DLD1 (cell line): Measurements from ENCODE around the gene CEP57L1.

Experiments used
- in situ Hi-C: cut with HindIII; loops from 2 replicates; pipeline ENCODE4 v1.10.0; 2017; ENCODE audit warnings: low sequenced_read_pairs

Gene CEP57L1

GRCh38 chr6:109095036-109095834 is at the start of gene CEP57L1:
TSS of gene CEP57L1 (plus strand) at chr6:109095507. CDS start at chr6:109145222, 49,715 bp downstream.
- in situ Hi-C loops = loop anchor here (25.0 kb wide), 1 partner anchor 558 kb away; no protein-coding TSS in a partner anchor

DNA sequence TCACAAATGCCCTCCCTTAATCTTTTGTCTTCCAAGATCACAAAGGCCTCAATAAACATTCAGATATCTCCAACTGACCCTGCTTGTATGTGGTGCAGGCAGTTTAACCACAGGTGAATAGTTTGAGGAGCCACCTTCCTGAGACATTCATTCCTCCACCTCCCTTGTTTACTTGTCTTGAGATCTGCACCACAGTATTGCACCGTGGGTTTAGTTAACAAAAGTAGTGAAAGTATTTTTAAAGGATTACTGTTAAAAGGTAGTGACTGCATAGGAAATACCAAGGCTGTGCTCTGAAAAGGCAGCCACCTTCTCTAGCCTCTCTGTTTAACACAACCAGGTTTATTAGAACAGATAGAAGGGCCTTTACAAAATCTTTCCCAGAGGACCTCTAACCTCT is 47.1 kb upstream of the CEP57L1 start:
- in situ Hi-C loops = no loop called here

DNA sequence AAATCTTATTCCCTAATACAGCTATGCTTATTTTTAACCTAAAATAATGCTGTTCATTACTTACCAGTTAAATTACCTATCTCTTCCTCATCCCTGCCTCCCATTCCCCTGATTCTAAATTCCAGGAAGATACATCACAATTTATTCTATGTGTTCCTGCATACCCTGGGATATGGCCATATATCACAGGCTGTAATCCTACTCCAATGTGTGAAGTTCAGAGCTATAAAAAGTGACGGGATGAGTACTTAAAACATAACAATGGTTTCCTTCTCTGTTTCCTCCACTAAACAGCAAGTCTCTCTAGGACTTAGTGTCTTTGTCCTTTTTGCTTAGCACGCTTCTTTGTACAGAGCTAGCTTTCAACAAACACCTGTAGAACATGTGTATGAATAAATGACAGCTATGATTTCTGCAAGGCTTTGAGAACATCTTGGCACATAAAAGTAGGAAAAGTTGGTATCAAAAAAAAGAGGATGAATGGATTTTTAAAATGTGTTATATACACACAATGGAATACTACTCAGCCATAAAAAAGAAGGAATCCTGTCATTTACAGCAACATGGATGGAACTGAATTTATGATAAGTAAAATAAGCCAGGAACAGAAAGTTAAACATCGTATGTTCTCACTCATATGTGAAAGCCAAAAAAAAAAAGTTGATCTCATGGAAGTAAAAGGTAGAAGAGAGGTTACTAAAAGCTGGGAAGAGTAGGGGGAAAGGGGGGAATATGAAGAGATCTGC is 46.5 kb upstream of the CEP57L1 start:
- in situ Hi-C loops = no loop called here

DNA sequence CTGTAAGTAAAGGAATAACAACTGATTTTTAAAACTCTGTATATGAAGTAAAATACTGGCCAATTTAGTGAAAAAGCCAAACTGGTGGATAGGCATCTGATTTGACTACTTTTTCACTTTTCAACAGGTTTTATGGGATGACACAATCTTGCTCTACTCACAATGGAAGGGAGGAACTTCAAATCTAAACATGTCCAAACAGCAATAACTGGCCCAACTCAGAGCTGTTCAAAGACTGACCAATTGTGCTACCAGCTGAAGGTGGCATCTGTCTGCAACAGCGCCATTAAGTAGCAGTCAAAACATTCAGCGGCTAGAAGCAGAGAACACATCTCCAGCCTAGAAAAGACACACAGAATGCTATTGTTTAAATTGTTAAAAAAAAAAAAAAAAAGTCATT is 45.3 kb upstream of the CEP57L1 start:
- in situ Hi-C loops = no loop called here

DNA sequence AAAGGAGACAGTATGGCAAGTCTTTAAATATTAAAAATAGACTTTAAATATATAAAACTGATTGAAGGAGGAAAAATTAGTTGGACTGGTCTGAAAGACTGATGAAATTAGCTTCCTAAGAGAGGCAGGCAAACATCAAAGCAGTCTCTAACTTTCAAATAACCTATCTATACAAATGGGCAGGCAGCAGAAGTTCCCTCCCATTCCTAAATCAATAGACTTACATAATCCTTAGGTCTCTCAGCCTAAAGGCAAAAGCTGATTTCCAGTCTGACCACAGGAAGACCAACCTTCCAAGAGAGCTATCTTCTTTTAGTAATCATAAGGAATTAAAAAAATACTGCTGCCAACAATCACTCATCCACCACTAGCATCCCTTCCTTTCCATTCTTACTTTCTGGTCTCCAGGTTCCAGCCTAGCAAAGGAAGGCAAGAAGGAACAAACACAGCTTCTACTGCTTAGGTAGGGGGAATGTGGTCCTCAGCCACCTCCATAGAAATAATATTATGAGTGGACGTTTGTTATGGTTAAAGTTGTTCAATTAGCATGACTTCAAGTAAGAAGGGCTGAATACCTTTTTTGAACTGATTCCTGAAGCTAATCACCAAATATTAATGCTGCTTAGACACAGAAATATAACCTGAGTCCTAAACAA is 44.7 kb upstream of the CEP57L1 start:
- in situ Hi-C loops = no loop called here

DNA sequence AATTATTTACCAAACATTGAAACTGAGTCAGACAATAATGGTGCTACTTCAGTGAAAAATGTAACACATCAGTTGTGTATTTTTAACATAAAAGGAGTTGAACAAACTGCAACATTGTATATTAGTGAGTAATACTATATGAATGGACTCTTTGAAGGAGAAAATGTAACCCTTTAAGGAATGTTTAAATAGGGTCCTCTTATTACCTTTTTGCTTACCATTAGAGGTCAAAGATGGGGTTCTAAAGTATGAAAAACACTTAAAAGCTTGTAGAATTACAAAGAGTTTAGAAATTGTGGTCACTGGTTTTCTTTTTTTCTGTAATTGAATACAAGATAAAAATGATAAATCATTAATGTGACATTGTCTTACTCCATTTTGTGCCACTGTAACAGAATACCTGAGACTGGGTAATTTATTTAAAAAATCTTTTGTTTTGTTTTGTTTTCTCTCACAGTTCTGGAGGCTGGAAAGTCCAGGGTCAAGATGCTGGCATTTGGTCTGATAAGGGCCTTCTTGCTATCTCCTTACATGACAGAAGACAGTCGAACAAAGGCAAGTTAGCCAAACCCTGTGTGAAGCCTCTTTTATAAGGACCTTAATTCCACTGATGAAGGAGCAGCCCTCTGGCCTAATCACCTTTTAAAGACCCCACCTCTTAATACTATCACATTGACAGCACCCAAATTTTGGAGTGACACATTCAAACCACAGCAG is 43.8 kb upstream of the CEP57L1 start:
- in situ Hi-C loops = no loop called here

- in situ Hi-C loops = no loop called here
Measured at GRCh38 chr6:109052018-109052651, 43.2 kb upstream of the CEP57L1 start.

DNA sequence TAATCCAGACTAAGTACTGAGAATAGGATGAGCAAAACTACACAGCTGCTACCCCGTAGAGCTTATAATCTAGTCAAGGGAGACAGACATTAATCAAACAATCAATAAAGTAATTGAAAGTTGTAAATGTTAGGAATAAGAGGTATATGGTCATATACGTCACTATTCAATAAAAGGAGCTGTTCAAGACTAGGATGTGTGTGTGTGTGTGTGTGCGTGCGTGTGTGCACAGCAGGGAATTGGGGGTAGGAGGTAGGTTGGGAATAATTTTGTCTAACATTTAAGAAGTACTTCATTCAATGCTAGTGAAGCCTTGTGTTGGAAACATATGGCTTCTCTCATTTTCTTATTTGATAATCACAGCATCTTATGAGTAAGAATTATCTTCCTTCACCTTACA is 42.5 kb upstream of the CEP57L1 start:
- in situ Hi-C loops = no loop called here

- in situ Hi-C loops = no loop called here
Measured at GRCh38 chr6:109053336-109053735, 42.0 kb upstream of the CEP57L1 start.

GRCh38 chr6:109055771-109056235 is 39.5 kb upstream of the CEP57L1 start:
- in situ Hi-C loops = no loop called here

DNA sequence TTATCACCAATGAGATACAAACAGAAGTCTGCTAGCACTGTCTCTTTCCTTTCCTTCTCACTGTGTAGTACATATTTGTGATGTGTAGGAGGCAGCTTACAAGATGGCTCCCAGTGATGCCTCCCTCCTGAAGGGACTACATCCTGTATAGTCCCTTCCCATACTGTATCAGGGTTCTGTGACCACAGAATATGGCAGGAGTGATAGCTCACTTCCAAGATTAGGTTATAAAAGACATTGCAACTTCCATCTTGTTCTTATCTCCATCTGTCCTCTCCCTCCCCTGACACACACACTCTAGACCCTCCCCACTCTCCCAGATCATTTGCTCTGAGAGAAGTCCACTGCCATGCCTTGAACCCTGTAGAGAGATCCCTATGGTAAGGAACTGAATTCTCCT is 38.6 kb upstream of the CEP57L1 start:
- in situ Hi-C loops = no loop called here

DNA sequence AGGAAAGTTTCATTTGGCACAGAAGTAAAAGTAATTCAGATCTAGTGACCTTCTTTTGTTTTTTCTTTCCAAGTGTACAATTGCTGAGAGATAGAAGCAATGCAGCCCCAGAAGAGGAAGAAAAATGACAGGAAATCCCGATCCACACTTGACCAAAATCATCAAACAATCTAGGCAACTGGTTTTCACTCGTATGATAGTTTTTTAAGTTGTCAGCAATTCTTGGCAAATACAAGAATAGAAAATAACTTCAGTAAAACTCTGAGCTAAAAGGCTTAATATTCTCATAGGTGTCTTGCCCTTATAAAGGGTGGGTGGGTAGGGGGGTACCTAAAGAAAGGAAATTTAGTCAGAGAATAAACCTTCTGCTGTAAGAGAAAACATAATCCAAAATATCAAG is 36.7 kb upstream of the CEP57L1 start:
- in situ Hi-C loops = no loop called here

DNA sequence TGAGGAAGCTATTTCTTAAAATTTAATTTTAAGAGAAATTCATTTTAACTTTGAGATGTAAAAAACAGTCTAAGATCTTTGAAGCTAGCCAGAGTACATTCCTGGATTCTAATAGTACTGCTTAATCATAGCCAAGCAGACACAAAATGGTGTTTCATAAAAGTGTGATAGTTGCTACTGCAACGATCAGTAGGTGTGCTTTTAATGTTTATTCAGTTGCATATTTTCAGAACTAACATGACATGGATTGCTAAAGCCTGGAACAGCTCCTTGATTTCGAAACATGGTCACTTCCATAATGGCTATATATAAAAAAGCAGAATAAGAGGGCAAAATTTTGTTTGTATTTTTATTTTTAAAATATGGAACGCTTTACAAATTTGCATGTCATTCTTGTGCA is 36.2 kb upstream of the CEP57L1 start:
- in situ Hi-C loops = no loop called here

- in situ Hi-C loops = no loop called here
Measured at GRCh38 chr6:109059571-109060021, 35.7 kb upstream of the CEP57L1 start.

DNA sequence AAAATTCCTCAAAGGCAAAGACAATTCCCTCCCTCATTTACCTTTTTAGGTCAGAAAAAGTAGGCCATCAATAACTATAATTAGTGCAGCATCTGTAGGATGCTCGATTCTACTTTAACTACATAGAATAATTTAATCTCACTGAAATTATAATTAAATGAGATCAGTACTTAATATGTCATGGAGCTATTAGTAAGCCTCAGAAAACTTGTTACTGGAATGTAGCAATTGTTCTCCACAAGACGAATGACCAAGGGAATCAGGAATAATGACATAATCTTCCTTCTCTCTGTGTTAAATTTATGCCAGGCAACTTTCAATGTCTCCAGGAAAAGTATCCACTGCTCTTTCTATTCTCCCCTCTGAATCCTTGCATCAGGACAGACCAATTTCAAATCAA is 34.7 kb upstream of the CEP57L1 start:
- in situ Hi-C loops = no loop called here

DNA sequence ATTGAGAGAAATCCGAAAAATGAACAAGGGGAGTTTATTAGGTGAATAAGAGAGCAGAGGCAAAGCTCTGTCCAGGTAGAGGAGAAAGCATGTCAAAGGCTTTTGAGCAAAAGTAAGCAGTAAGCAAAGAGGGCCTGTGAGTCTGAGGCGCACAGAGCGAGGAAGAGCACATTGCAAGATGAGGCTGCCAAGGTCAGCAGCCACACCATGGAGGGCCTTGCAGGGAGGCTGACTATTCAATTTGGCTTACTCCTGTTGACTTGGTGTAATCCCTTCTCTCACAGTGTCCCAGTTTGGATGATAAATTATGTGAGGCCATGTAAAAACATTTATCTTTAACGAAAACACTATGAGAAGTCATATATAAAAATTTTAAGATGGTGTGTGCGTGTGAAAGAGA is 33.1 kb upstream of the CEP57L1 start:
- in situ Hi-C loops = no loop called here

DNA sequence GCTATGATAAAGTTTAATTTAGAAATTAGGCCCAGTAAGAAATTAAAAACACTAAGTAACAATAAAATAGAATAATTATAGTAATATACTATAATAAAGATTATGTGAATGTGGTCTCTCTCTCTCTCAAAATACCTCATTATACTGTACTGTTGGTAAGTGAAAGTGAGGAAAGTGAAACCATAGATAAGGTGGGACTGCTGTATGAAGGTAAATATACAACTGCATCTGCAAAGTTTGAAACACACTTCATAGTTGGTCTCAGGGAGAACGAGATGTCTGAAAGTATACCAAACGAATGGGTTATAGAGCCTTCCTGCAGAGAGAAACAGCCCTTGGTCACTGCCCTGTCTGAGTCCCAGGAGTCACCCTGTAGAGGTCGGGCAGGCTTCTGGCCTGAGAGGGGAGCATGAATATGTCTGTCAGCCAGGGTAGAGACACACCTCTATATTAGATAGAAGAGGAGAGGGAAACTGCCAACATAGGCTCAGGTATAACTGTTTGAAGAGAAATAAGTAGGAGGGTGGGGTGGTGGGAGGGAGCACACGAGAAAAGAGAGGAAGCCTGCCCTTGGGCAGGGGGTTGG is 32.4 kb upstream of the CEP57L1 start:
- in situ Hi-C loops = no loop called here

DNA sequence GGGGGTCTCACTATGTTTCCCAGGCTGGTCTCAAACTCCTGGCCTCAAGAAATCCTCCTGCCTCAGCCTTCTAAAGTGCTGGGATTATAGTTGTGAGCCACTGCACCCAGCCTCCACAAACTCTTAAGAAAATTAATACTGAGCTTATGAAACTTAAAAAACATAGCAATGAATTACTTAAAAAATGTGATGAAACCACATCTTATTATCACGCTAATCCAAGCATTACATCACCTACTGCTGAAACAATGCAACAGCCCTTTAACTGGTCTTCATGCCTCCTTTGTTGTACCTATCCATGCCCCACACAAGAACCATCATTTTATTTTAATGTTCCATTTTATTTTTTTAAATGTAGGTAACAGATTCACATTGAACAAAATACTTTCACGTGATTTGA is 25.6 kb upstream of the CEP57L1 start:
- in situ Hi-C loops = no loop called here

DNA sequence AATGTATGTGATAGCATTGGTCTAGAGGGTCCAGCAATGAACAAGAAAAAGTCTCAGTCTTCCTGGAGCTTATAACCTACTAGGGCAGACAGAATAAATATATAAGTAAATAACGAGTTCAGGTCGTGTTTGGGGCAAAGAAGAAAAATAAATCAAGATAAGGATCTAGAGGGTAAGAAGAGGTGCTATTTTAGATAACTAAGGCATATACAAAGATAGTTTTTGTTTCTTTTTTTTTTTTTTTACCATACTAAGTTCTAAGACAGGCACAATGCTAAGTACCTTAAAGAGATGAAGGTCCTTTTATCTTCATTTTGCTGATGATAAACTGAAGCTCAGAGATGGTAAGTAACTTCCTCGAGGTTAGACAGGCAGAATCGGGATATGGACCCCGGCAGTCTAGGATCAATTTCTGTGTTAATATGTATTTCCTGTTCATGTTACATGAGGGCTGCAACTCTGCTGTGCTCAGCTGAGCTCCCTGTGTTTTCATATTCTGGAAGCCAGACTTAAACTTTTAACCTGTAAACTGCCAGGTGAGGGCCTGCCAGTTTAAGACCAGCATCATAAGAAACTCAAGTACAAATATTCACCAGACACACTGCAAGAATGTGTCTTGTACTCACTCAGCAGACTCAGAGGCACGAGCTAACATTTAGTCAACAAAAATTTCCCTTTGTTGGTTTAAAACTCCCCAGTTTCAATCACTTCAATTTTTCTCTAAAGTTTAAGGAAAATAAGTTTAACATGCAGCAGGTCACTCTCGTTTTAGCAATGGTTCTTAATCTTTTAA is 24.0 kb upstream of the CEP57L1 start:
- in situ Hi-C loops = no loop called here
